GM23338 (cell line): ENCODE data around the gene LIX1. TPM values are rescaled to one million over a fixed set of nuclear protein-coding genes. Genes with fewer than 3 reads are reported as not detected.

ENCODE experiments used
- ATAC-seq: fragments of 200-7000 bp; cut with Tn5 transposase; 3 replicates; pipeline ENCODE4 v1.9.1; 2020
- DNase-seq: peaks from one replicate; pipeline ENCODE4 v3.0.0-alpha.2; 2015; ENCODE audit warnings: low spot score
- H2AFZ ChIP-seq: fragments of 200-600 bp; sonication (generic); 2 replicates; pipeline ENCODE4 v1.8.0; 2016; ENCODE audit warnings: antibody characterized with exemption, mild to moderate bottlenecking, moderate library complexity
- H3F3A ChIP-seq: fragments of 200-600 bp; sonication (generic); replicated peaks from 2 replicates; pipeline ENCODE4 v1.8.0; 2017; ENCODE audit warnings: antibody characterized with exemption, mixed run types, low read depth
- H3K27ac ChIP-seq: fragments of 200-600 bp; sonication (generic); 2 replicates; pipeline ENCODE4 v1.6.1; 2016; ENCODE audit warnings: low read depth
- H3K27me3 ChIP-seq: fragments of 200-600 bp; sonication (generic); 2 replicates; pipeline ENCODE4 v1.8.0; 2016; ENCODE audit warnings: mild to moderate bottlenecking, mixed run types, moderate library complexity; ENCODE audit not compliant: insufficient read depth
- H3K36me3 ChIP-seq: fragments of 200-600 bp; sonication (generic); 2 replicates; pipeline ENCODE4 v1.8.0; 2016; ENCODE audit warnings: mild to moderate bottlenecking; ENCODE audit not compliant: insufficient read depth
- H3K4me1 ChIP-seq: fragments of 200-600 bp; sonication (generic); 2 replicates; pipeline ENCODE4 v1.8.0; 2016; ENCODE audit warnings: mild to moderate bottlenecking, moderate library complexity; ENCODE audit not compliant: insufficient read depth
- H3K4me2 ChIP-seq: fragments of 200-600 bp; sonication (generic); 2 replicates; pipeline ENCODE4 v1.7.1; 2017; ENCODE audit warnings: mixed run types
- H3K4me3 ChIP-seq: fragments of 200-600 bp; sonication (generic); 2 replicates; pipeline ENCODE4 v1.6.1; 2016; ENCODE audit warnings: mixed run types
- H3K79me2 ChIP-seq: fragments of 200-600 bp; sonication (generic); replicated peaks from 2 replicates; pipeline ENCODE4 v1.8.0; 2017; ENCODE audit warnings: mild to moderate bottlenecking; ENCODE audit not compliant: insufficient read depth
- H3K9me2 ChIP-seq: fragments of 200-600 bp; sonication (generic); 2 replicates; pipeline ENCODE4 v1.8.0; 2017; ENCODE audit not compliant: insufficient read depth
- H4K20me1 ChIP-seq: fragments of 200-600 bp; sonication (generic); replicated peaks from 2 replicates; pipeline ENCODE4 v1.8.0; 2017; ENCODE audit warnings: mild to moderate bottlenecking; ENCODE audit not compliant: insufficient read depth
- H3K27ac Mint-ChIP-seq: 2 replicates; pipeline ENCODE4 v1.8.0; 2020; ENCODE audit warnings: inconsistent platforms, mild to moderate bottlenecking, moderate library complexity, mixed read lengths
- H3K27me3 Mint-ChIP-seq: 3 replicates; pipeline ENCODE4 v1.8.0; 2022; ENCODE audit warnings: low read depth, mild to moderate bottlenecking, moderate library complexity, mixed read lengths, inconsistent platforms; ENCODE audit not compliant: insufficient read depth, poor library complexity
- H3K36me3 Mint-ChIP-seq: 3 replicates; pipeline ENCODE4 v1.8.0; 2021; ENCODE audit warnings: low read depth, mild to moderate bottlenecking, inconsistent platforms, moderate library complexity, mixed read lengths
- H3K4me1 Mint-ChIP-seq: 3 replicates; pipeline ENCODE4 v1.8.0; 2020; ENCODE audit warnings: mild to moderate bottlenecking, inconsistent platforms, mixed read lengths
- H3K4me3 Mint-ChIP-seq: 3 replicates; pipeline ENCODE4 v1.8.0; 2021; ENCODE audit warnings: moderate library complexity, mild to moderate bottlenecking, inconsistent platforms, mixed read lengths
- H3K9me3 Mint-ChIP-seq: 3 replicates; pipeline ENCODE4 v1.8.0; 2020; ENCODE audit warnings: moderate library complexity, mild to moderate bottlenecking, inconsistent platforms, mixed read lengths
- CREB1 ChIP-seq: fragments of 250-450 bp; sonication (Bioruptor Pico); IDR thresholded peaks from 2 replicates; pipeline ENCODE4 v1.5.0; 2020; ENCODE audit warnings: low read depth, mild to moderate bottlenecking, moderate library complexity
- EZH2 ChIP-seq: fragments of 200-600 bp; sonication (generic); IDR thresholded peaks from one replicate; pipeline ENCODE4 v1.8.0; 2017; ENCODE audit warnings: antibody characterized with exemption, mild to moderate bottlenecking, low read depth; ENCODE audit not compliant: unreplicated experiment
- EZH2phosphoT487 ChIP-seq: fragments of 200-600 bp; sonication (generic); IDR thresholded peaks from one replicate; pipeline ENCODE4 v1.8.1; 2018; ENCODE audit warnings: antibody characterized with exemption; ENCODE audit not compliant: unreplicated experiment
- JUNB ChIP-seq: IDR thresholded peaks from one replicate; pipeline ENCODE4 v1.6.1; 2016; ENCODE audit warnings: antibody characterized with exemption; ENCODE audit not compliant: unreplicated experiment
- NANOG ChIP-seq: IDR thresholded peaks from 2 replicates; pipeline ENCODE4 v1.6.1; 2016; ENCODE audit warnings: antibody characterized with exemption, borderline replicate concordance
- POLR2AphosphoS5 ChIP-seq: IDR thresholded peaks from 2 replicates; pipeline ENCODE4 v1.6.1; 2016; ENCODE audit warnings: antibody characterized with exemption, low read depth
- REST ChIP-seq: IDR thresholded peaks from one replicate; pipeline ENCODE4 v1.6.1; 2018; ENCODE audit warnings: antibody characterized with exemption; ENCODE audit not compliant: unreplicated experiment
- STAT1 ChIP-seq: IDR thresholded peaks from one replicate; pipeline ENCODE4 v1.6.1; 2016; ENCODE audit warnings: antibody characterized with exemption; ENCODE audit not compliant: unreplicated experiment
- ZNF114 ChIP-seq: fragments of 250-450 bp; sonication (Bioruptor Pico); IDR thresholded peaks from 2 replicates; pipeline ENCODE4 v1.5.0; 2020; ENCODE audit warnings: mild to moderate bottlenecking, moderate library complexity
- ZNF331 ChIP-seq: fragments of 250-450 bp; sonication (Bioruptor Pico); IDR thresholded peaks from 2 replicates; pipeline ENCODE4 v1.5.0; 2020; ENCODE audit warnings: low read depth, mild to moderate bottlenecking, moderate library complexity
- polyA plus RNA-seq: library from polyadenylated mRNA; unstranded; fragments of >200 nt; fragmentation: Nextera tagmentation; extraction: Ambion mirVana; gene quantifications from 2 replicates; pipeline ENCODE4 v1.2.1, GENCODE V29; 2016
- total RNA-seq: library from RNA; depleted of rRNA; stranded (reverse); fragments of >200 nt; shearing (Covaris generic); gene quantifications from 2 replicates; pipeline ENCODE4 v1.2.3, GENCODE V29; 2014
- TF ChIP-seq, protein P1 (sequence below): IDR thresholded peaks from 2 replicates; pipeline ENCODE4 v1.6.1; 2016; ENCODE audit warnings: antibody characterized with exemption
- TF ChIP-seq, protein P2 (sequence below): fragments of 250-450 bp; sonication (Bioruptor Pico); IDR thresholded peaks from 2 replicates; pipeline ENCODE4 v1.5.0; 2020; ENCODE audit warnings: mild to moderate bottlenecking, moderate library complexity

The LIX1 gene
- total and polyA plus RNA-seq, 2 experiments from 2014 or later, result 0.13 TPM; not detected in 1

DNA sequence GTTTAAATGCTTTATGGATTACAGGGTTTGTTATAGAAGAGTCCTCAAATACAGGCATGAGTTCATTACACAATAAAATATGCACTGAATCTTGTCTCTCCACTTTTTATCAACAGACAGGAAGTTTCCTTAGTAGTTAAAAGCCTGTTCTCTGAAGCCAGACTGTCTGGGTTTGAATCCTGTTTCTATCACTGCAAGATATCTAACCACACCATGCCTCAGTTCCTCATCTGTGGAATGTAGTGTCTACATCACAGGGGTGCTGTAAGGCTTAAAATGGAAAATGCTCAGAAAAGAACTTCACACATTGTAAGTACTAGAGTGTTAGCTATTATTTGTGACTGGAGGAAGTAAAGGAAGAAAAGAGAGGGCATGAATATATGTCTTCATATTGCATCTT is 9.3 kb downstream of the LIX1 start (continued):
- TF ChIP-seq REST (no peak), POLR2AphosphoS5 (no peak)

DNA sequence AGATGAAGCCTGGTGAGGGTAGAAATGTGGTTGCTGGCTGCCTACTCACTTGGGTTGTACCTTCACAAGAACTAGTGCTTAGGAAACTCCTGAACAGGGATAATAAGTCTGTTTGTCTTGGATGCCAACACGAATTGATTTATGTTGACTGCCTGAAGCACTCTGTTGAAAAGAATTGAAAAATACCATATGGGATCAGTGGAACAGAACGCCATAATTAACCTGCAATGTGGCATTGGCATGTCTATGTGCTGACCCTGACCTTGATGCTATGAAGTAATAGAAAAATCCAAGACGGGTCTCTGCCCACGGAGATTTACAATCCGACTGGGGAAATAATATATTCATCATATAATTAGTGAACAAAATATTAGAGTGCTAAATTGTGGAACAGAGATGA is 10.5 kb downstream of the LIX1 start:
- Histone ChIP-seq H3K4me1 (peaks cover 8% of the 10 kb centered on the region), H3K9me2 (0 out of 2 replicates have a peak, but pooled peaks cover 6% of the 10 kb centered on the region), H2AFZ (no peak overlapping the region), H3K4me2 (no peak overlapping the region), H3K36me3 (no peaks in the 10 kb centered on the region), H3K79me2 (no peaks in the 10 kb centered on the region), H3K27me3 (no peaks in the 10 kb centered on the region), H3K27ac (no peak overlapping the region), H3K4me3 (no peak overlapping the region), H4K20me1 (no peaks in the 10 kb centered on the region), H3F3A (no peaks in the 10 kb centered on the region)
- DNase-seq (no peak), ATAC-seq (no peak)
- no peaks in the 10 kb centered on the region for H3K36me3 Mint-ChIP-seq
- no peak overlapping the region for H3K27ac Mint-ChIP-seq
- H3K4me1 Mint-ChIP-seq, result peaks cover 12% of the 10 kb centered on the region
- H3K27me3 Mint-ChIP-seq, result peaks cover 2% of the 10 kb centered on the region
- H3K9me3 Mint-ChIP-seq, result no peaks in the 10 kb centered on the region
- H3K4me3 Mint-ChIP-seq, result no peak overlapping the region
- TF ChIP-seq ZNF331 (no peak), NANOG (no peak), POLR2AphosphoS5 (no peak), JUNB (no peak), STAT1 (no peak), EZH2phosphoT487 (no peak), ZNF114 (CRISPR knock-in tag) (no peak), EZH2 (no peak), CREB1 (CRISPR knock-in tag) (no peak)
- TF ChIP-seq, protein P1, sequence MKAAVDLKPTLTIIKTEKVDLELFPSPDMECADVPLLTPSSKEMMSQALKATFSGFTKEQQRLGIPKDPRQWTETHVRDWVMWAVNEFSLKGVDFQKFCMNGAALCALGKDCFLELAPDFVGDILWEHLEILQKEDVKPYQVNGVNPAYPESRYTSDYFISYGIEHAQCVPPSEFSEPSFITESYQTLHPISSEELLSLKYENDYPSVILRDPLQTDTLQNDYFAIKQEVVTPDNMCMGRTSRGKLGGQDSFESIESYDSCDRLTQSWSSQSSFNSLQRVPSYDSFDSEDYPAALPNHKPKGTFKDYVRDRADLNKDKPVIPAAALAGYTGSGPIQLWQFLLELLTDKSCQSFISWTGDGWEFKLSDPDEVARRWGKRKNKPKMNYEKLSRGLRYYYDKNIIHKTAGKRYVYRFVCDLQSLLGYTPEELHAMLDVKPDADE, result no peak
- TF ChIP-seq, protein P2, sequence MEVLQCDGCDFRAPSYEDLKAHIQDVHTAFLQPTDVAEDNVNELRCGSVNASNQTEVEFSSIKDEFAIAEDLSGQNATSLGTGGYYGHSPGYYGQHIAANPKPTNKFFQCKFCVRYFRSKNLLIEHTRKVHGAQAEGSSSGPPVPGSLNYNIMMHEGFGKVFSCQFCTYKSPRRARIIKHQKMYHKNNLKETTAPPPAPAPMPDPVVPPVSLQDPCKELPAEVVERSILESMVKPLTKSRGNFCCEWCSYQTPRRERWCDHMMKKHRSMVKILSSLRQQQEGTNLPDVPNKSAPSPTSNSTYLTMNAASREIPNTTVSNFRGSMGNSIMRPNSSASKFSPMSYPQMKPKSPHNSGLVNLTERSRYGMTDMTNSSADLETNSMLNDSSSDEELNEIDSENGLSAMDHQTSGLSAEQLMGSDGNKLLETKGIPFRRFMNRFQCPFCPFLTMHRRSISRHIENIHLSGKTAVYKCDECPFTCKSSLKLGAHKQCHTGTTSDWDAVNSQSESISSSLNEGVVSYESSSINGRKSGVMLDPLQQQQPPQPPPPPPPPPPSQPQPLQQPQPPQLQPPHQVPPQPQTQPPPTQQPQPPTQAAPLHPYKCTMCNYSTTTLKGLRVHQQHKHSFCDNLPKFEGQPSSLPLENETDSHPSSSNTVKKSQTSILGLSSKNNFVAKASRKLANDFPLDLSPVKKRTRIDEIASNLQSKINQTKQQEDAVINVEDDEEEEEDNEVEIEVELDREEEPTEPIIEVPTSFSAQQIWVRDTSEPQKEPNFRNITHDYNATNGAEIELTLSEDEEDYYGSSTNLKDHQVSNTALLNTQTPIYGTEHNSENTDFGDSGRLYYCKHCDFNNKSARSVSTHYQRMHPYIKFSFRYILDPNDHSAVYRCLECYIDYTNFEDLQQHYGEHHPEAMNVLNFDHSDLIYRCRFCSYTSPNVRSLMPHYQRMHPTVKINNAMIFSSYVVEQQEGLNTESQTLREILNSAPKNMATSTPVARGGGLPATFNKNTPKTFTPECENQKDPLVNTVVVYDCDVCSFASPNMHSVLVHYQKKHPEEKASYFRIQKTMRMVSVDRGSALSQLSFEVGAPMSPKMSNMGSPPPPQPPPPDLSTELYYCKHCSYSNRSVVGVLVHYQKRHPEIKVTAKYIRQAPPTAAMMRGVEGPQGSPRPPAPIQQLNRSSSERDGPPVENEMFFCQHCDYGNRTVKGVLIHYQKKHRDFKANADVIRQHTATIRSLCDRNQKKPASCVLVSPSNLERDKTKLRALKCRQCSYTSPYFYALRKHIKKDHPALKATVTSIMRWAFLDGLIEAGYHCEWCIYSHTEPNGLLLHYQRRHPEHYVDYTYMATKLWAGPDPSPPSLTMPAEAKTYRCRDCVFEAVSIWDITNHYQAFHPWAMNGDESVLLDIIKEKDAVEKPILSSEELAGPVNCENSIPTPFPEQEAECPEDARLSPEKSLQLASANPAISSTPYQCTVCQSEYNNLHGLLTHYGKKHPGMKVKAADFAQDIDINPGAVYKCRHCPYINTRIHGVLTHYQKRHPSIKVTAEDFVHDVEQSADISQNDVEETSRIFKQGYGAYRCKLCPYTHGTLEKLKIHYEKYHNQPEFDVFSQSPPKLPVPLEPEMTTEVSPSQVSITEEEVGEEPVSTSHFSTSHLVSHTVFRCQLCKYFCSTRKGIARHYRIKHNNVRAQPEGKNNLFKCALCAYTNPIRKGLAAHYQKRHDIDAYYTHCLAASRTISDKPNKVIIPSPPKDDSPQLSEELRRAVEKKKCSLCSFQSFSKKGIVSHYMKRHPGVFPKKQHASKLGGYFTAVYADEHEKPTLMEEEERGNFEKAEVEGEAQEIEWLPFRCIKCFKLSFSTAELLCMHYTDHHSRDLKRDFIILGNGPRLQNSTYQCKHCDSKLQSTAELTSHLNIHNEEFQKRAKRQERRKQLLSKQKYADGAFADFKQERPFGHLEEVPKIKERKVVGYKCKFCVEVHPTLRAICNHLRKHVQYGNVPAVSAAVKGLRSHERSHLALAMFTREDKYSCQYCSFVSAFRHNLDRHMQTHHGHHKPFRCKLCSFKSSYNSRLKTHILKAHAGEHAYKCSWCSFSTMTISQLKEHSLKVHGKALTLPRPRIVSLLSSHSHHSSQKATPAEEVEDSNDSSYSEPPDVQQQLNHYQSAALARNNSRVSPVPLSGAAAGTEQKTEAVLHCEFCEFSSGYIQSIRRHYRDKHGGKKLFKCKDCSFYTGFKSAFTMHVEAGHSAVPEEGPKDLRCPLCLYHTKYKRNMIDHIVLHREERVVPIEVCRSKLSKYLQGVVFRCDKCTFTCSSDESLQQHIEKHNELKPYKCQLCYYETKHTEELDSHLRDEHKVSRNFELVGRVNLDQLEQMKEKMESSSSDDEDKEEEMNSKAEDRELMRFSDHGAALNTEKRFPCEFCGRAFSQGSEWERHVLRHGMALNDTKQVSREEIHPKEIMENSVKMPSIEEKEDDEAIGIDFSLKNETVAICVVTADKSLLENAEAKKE, result no peak
